Natural killer cell (primary cell): Measurements from ENCODE around the gene BCAP29. TPM values are rescaled to one million over a fixed set of nuclear protein-coding genes. Genes with fewer than 3 reads are reported as not detected.

Source experiments
- ATAC-seq, 3 donors: fragments of 150-1000 bp in 2 of 3; fragments of 200-7000 bp in 1 of 3; cut with Tn5 transposase; 1 replicate in 1 of 3; 2 replicates in 2 of 3; pipeline ENCODE4 v1.10.0; 2021; ENCODE audit warnings: mild to moderate bottlenecking in 2 of 3, moderate library complexity in 2 of 3
- DNase-seq, 2 donors: peaks; one replicate each; pipeline versions ENCODE4 v3.0.0 to v3.0.0-alpha.2; 2013 to 2021; ENCODE audit warnings: mixed read lengths in 1 of 2
- H3K27ac ChIP-seq: one replicate; pipeline ENCODE4 v1.5.1; 2013; ENCODE audit warnings: mild to moderate bottlenecking, low read length
- H3K27me3 ChIP-seq: one replicate; pipeline ENCODE4 v1.6.1; 2013; ENCODE audit warnings: low read length; ENCODE audit not compliant: control insufficient read depth, insufficient read depth
- H3K36me3 ChIP-seq: one replicate; pipeline ENCODE4 v1.6.1; 2013; ENCODE audit warnings: low read length; ENCODE audit not compliant: control insufficient read depth, insufficient read depth
- H3K4me1 ChIP-seq: one replicate; pipeline ENCODE4 v1.6.1; 2013; ENCODE audit warnings: low read length; ENCODE audit not compliant: control insufficient read depth, insufficient read depth
- H3K4me3 ChIP-seq: one replicate; pipeline ENCODE4 v1.5.1; 2013; ENCODE audit warnings: low read length
- H3K9me3 ChIP-seq: one replicate; pipeline ENCODE4 v1.6.1; 2013; ENCODE audit warnings: low read length; ENCODE audit not compliant: control insufficient read depth, insufficient read depth
- H3K27ac Mint-ChIP-seq, 2 donors: one replicate each; pipeline ENCODE4 v1.8.0; 2022; ENCODE audit warnings: mild to moderate bottlenecking in 2 of 2, mixed read lengths in 2 of 2, moderate library complexity in 1 of 2
- H3K27me3 Mint-ChIP-seq, 2 donors: one replicate each; pipeline ENCODE4 v1.8.0; 2022; ENCODE audit warnings: low read depth in 2 of 2, mixed read lengths in 2 of 2
- H3K36me3 Mint-ChIP-seq: one replicate; pipeline ENCODE4 v1.8.0; 2022; ENCODE audit warnings: mixed read lengths
- H3K4me1 Mint-ChIP-seq, 2 donors: one replicate each; pipeline ENCODE4 v1.8.0; 2022; ENCODE audit warnings: mixed read lengths in 2 of 2
- H3K4me3 Mint-ChIP-seq: one replicate; pipeline ENCODE4 v1.8.0; 2022; ENCODE audit warnings: mild to moderate bottlenecking, moderate library complexity, mixed read lengths
- H3K9me3 Mint-ChIP-seq, 2 donors: one replicate each; pipeline ENCODE4 v1.8.0; 2022; ENCODE audit warnings: mixed read lengths in 2 of 2
- WGBS: methylation state at CpG from one replicate; pipeline ENCODE4 v1.1.7; 2013; ENCODE audit warnings: missing lambda C conversion rate; ENCODE audit not compliant: insufficient coverage; 5-methylcytosine and 5-hydroxymethylcytosine counted together
- intact Hi-C: fragments of 100-400 bp; cut with micrococcal nuclease; formaldehyde crosslinking; loops from one replicate; pipeline ENCODE4 v1.14.2; 2022
- total RNA-seq, 4 donors: library from RNA; stranded (reverse); fragments of 120-200 nt in 1 of 4; gene quantifications; one replicate each; pipeline versions ENCODE4 v1.2.3 to v1.2.4, GENCODE V29; 2013 to 2022
- TF ChIP-seq, protein P1 (sequence below): fragments of 200-600 bp; IDR thresholded peaks from one replicate; pipeline ENCODE4 v1.8.0; 2022; ENCODE audit warnings: antibody characterized with exemption

The BCAP29 gene
- total RNA-seq, 3 donors from 2014 or later (not counting 1 experiment from before 2014, with no cell fraction given), result 22.1 to 33.3 (median 27.1) TPM

DNA sequence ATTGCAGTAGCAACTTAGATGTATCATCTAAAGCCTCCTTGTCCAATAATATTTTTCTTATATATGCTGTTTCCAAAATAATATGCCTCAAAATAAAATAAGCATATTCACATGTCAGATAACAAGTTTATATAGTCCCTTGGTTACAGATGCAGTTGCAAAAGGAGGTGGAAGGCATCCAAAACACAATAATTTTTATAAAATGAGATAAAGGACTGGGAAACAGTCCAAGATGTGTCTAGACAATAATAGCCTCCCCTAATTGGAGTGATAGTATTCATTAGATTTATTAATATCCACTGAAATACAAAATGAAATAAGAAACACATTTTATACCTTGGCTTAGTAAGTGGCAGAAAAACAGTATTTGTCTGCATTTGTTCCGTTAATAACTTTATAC, 30.3 kb downstream of the BCAP29 start:
- no CpG with 5 or more reads among the region's 1 CpG for WGBS
- no peaks in the 10 kb centered on the region for H3K4me1 Mint-ChIP-seq
- H3K9me3 Mint-ChIP-seq, result no peaks in the 10 kb centered on the region
- no peak overlapping the region for H3K27ac Mint-ChIP-seq
- Histone ChIP-seq H3K36me3 (peaks cover 17% of the 10 kb centered on the region), H3K27me3 (no peaks in the 10 kb centered on the region), H3K9me3 (no peaks in the 10 kb centered on the region), H3K27ac (no peak overlapping the region), H3K4me3 (no peak overlapping the region), H3K4me1 (no peaks in the 10 kb centered on the region)
- H3K27me3 Mint-ChIP-seq, result no peaks in the 10 kb centered on the region
- TF ChIP-seq, protein P1, sequence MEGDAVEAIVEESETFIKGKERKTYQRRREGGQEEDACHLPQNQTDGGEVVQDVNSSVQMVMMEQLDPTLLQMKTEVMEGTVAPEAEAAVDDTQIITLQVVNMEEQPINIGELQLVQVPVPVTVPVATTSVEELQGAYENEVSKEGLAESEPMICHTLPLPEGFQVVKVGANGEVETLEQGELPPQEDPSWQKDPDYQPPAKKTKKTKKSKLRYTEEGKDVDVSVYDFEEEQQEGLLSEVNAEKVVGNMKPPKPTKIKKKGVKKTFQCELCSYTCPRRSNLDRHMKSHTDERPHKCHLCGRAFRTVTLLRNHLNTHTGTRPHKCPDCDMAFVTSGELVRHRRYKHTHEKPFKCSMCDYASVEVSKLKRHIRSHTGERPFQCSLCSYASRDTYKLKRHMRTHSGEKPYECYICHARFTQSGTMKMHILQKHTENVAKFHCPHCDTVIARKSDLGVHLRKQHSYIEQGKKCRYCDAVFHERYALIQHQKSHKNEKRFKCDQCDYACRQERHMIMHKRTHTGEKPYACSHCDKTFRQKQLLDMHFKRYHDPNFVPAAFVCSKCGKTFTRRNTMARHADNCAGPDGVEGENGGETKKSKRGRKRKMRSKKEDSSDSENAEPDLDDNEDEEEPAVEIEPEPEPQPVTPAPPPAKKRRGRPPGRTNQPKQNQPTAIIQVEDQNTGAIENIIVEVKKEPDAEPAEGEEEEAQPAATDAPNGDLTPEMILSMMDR, result no peak
- ATAC-seq (no peak), DNase-seq (no peak)
- H3K4me3 Mint-ChIP-seq, result no peak overlapping the region
- no peaks in the 10 kb centered on the region for H3K36me3 Mint-ChIP-seq
- intact Hi-C loops, result no loop called here

DNA sequence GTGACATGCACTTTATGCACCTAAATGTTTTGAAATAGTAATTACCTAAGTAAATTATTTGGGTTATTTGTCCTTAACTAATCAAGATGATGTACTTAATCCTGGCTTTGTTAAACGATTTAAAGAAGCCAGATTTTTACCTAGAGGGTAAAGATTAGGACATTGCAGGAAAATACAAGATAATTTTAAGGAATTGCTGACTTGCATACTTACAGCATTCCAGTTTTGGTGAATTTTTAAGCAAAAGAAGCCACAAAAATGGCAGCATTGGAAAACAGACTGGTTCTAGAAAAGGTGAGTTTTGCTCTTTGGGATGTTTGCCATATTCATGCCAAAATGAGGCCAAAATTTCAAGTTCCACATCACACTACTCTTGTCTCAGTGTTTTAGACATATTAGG, 33.4 kb downstream of the BCAP29 start:
- 91% methylated on average over 1 of the region's 1 CpG for WGBS
- no peaks in the 10 kb centered on the region for H3K27me3 Mint-ChIP-seq
- no peak overlapping the region for H3K4me3 Mint-ChIP-seq
- H3K9me3 ChIP-seq, result no peaks in the 10 kb centered on the region
- TF ChIP-seq, protein P1, result no peak
- peaks cover 27% of the 10 kb centered on the region for H3K36me3 ChIP-seq
- H3K4me3 ChIP-seq, result no peak overlapping the region
- H3K9me3 Mint-ChIP-seq, result no peaks in the 10 kb centered on the region
- H3K27ac ChIP-seq, result no peak overlapping the region
- H3K36me3 Mint-ChIP-seq, result no peaks in the 10 kb centered on the region
- DNase-seq, result no peak
- no peak overlapping the region for H3K27ac Mint-ChIP-seq
- ATAC-seq, result no peak
- no peaks in the 10 kb centered on the region for H3K27me3 ChIP-seq
- intact Hi-C loops, result no loop called here
- no peaks in the 10 kb centered on the region for H3K4me1 Mint-ChIP-seq
- no peaks in the 10 kb centered on the region for H3K4me1 ChIP-seq

DNA sequence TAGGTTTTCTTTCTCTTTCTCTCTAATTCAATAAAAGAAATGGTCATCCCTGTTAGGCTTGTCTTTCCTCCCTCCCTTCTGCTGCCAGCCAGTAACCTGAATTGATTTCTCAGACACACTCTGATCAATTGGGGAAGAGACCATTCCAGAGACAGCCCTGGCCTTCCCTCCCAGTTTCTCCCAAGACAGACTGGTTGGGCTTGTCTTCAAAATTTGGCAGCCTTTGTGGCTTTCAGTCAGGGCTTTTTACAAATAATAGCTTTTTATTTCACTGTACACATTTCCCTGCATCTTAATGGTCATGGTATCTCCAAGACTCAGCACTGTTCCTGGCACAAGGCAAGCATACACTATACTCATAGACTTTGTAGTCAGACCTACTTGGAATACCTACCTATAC, 33.9 kb downstream of the BCAP29 start:
- Mint-ChIP-seq H3K9me3 (no peaks in the 10 kb centered on the region), H3K4me3 (no peak overlapping the region), H3K27me3 (no peaks in the 10 kb centered on the region), H3K27ac (no peak overlapping the region), H3K4me1 (no peaks in the 10 kb centered on the region), H3K36me3 (no peaks in the 10 kb centered on the region)
- Histone ChIP-seq H3K27ac (no peak overlapping the region), H3K36me3 (peaks cover 27% of the 10 kb centered on the region), H3K4me1 (no peaks in the 10 kb centered on the region), H3K9me3 (no peaks in the 10 kb centered on the region), H3K27me3 (no peaks in the 10 kb centered on the region), H3K4me3 (no peak overlapping the region)
- ATAC-seq, result no peak
- TF ChIP-seq, protein P1, result no peak
- no peak for DNase-seq
- intact Hi-C loops, result no loop called here

DNA sequence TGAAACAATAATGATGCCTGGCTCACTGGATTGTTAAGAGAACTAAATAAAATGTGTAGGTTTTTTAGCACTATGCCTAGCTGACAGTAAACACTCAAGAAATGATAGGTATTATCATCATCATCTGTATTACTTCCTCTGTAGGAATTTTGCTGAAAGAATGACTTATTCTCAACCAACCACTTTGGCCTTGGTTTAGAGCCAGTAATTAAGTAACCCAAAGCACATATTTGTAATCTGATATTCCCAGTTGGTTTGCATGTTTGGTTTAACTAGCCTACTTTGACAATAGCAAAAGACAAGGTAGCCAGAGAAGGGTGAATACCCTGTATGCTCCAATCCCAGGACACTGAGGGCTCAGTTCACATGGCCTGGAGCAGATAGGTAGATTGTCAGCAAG, 34.4 kb downstream of the BCAP29 start:
- H3K9me3 Mint-ChIP-seq, result no peaks in the 10 kb centered on the region
- no peaks in the 10 kb centered on the region for H3K4me1 Mint-ChIP-seq
- H3K27ac ChIP-seq, result no peak overlapping the region
- H3K27me3 ChIP-seq, result no peaks in the 10 kb centered on the region
- TF ChIP-seq, protein P1, result no peak
- intact Hi-C loops, result no loop called here
- no peaks in the 10 kb centered on the region for H3K9me3 ChIP-seq
- ATAC-seq (no peak), DNase-seq (no peak)
- no peak overlapping the region for H3K27ac Mint-ChIP-seq
- peaks cover 27% of the 10 kb centered on the region for H3K36me3 ChIP-seq
- H3K27me3 Mint-ChIP-seq, result no peaks in the 10 kb centered on the region
- H3K4me1 ChIP-seq, result no peaks in the 10 kb centered on the region
- H3K4me3 Mint-ChIP-seq, result no peak overlapping the region
- H3K36me3 Mint-ChIP-seq, result no peaks in the 10 kb centered on the region
- no peak overlapping the region for H3K4me3 ChIP-seq
